Panc1 (cell line): ENCODE results near the gene XXYLT1.

Experiments
- POLR2AphosphoS5 ChIP-seq: IDR thresholded peaks from 2 replicates; pipeline ENCODE4 v1.6.1; 2012; ENCODE audit warnings: mild to moderate bottlenecking, low read depth, low read length, moderate library complexity
- TF ChIP-seq, protein P1 (sequence below): fragments of 450-650 bp; IDR thresholded peaks from 2 replicates; pipeline ENCODE4 v1.5.1; 2017; ENCODE audit warnings: mild to moderate bottlenecking
- TF ChIP-seq, protein P2 (sequence below), 2 experiments: IDR thresholded peaks; 2 replicates each; pipeline ENCODE4 v1.6.1; 2011 to 2012; ENCODE audit warnings: low read depth in 2 of 2, control low read depth in 1 of 2, low read length in 1 of 2, mild to moderate bottlenecking in 1 of 2, moderate library complexity in 1 of 2; ENCODE audit not compliant: insufficient read depth in 1 of 2

DNA sequence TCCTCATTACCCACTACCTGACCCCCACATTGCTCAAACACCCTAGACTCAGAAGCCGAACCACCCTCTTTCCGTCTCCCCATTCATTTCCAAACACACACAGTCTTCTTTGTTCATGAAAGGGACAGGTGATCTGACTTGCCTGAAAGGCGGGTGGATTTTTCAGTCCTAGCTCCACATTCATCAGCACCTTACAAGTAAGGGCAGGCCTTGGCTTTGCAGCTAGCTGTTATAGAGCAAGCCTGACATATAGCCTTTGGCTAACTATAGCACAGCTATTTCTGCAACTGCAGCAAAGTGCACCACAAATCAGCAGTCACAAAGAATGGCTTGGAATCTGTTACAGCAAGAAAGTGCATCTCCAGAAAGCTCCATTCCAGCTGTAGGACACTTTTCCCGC, 139.8 kb downstream of the XXYLT1 start:
- TF ChIP-seq, protein P1, sequence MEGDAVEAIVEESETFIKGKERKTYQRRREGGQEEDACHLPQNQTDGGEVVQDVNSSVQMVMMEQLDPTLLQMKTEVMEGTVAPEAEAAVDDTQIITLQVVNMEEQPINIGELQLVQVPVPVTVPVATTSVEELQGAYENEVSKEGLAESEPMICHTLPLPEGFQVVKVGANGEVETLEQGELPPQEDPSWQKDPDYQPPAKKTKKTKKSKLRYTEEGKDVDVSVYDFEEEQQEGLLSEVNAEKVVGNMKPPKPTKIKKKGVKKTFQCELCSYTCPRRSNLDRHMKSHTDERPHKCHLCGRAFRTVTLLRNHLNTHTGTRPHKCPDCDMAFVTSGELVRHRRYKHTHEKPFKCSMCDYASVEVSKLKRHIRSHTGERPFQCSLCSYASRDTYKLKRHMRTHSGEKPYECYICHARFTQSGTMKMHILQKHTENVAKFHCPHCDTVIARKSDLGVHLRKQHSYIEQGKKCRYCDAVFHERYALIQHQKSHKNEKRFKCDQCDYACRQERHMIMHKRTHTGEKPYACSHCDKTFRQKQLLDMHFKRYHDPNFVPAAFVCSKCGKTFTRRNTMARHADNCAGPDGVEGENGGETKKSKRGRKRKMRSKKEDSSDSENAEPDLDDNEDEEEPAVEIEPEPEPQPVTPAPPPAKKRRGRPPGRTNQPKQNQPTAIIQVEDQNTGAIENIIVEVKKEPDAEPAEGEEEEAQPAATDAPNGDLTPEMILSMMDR: no peak
- TF ChIP-seq POLR2AphosphoS5: no peak
- TF ChIP-seq, protein P2, sequence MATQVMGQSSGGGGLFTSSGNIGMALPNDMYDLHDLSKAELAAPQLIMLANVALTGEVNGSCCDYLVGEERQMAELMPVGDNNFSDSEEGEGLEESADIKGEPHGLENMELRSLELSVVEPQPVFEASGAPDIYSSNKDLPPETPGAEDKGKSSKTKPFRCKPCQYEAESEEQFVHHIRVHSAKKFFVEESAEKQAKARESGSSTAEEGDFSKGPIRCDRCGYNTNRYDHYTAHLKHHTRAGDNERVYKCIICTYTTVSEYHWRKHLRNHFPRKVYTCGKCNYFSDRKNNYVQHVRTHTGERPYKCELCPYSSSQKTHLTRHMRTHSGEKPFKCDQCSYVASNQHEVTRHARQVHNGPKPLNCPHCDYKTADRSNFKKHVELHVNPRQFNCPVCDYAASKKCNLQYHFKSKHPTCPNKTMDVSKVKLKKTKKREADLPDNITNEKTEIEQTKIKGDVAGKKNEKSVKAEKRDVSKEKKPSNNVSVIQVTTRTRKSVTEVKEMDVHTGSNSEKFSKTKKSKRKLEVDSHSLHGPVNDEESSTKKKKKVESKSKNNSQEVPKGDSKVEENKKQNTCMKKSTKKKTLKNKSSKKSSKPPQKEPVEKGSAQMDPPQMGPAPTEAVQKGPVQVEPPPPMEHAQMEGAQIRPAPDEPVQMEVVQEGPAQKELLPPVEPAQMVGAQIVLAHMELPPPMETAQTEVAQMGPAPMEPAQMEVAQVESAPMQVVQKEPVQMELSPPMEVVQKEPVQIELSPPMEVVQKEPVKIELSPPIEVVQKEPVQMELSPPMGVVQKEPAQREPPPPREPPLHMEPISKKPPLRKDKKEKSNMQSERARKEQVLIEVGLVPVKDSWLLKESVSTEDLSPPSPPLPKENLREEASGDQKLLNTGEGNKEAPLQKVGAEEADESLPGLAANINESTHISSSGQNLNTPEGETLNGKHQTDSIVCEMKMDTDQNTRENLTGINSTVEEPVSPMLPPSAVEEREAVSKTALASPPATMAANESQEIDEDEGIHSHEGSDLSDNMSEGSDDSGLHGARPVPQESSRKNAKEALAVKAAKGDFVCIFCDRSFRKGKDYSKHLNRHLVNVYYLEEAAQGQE (IDR thresholded peaks at IDR 0.05; ENCODE audit: insufficient read depth in 1 of 2, low read depth in 2 of 2, low read length in 1 of 2): no peak
